ENCODE data around the gene HIP1.

Gene HIP1

DNA sequence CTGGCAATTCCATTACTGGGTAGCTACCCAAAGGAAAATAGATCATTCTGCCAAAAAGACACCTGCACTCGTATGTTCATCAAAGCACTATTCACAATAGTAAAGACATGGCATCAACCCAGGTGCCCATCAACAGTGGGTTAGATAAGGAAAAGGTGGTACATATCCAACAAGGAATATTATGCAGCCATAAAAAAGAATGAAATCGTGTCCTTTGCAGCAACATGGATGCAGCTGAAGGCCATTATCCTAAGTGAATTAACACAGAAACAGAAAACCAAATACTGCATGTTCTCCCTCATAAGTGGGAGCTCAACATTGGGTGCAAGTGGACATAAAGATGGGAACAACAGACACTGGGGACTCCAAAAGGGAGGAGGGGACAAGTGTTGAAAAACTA is 93.2 kb downstream of the HIP1 start:
- no peaks in the 10 kb centered on the region for H3F3A ChIP-seq (ENCODE audit: control insufficient read depth, insufficient read depth)
- peaks cover 17% of the 10 kb centered on the region for H3K27me3 ChIP-seq (ENCODE audit: control insufficient read depth, low read length)
- H3K79me2 ChIP-seq (ENCODE audit: control insufficient read depth, low read length), result no peaks in the 10 kb centered on the region
- no peaks in the 10 kb centered on the region for H3K4me1 ChIP-seq (ENCODE audit: control insufficient read depth, low read length)
- no peaks in the 10 kb centered on the region for H3K9me2 ChIP-seq (replicated peaks; ENCODE audit: control insufficient read depth, low read length)
- no peak overlapping the region for H3K27ac ChIP-seq (ENCODE audit: low read depth, low read length)
- no peak overlapping the region for H3K4me2 ChIP-seq (ENCODE audit: low read length)
- TF ChIP-seq EZH2phosphoT487 (IDR thresholded peaks at IDR 0.05; ENCODE audit: borderline replicate concordance, low read length), result no peak
- TF ChIP-seq, protein P1, sequence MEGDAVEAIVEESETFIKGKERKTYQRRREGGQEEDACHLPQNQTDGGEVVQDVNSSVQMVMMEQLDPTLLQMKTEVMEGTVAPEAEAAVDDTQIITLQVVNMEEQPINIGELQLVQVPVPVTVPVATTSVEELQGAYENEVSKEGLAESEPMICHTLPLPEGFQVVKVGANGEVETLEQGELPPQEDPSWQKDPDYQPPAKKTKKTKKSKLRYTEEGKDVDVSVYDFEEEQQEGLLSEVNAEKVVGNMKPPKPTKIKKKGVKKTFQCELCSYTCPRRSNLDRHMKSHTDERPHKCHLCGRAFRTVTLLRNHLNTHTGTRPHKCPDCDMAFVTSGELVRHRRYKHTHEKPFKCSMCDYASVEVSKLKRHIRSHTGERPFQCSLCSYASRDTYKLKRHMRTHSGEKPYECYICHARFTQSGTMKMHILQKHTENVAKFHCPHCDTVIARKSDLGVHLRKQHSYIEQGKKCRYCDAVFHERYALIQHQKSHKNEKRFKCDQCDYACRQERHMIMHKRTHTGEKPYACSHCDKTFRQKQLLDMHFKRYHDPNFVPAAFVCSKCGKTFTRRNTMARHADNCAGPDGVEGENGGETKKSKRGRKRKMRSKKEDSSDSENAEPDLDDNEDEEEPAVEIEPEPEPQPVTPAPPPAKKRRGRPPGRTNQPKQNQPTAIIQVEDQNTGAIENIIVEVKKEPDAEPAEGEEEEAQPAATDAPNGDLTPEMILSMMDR (IDR thresholded peaks at IDR 0.05; ENCODE audit: low read depth, low read length, poor library complexity, severe bottlenecking), result no peak
- H3K4me3 ChIP-seq (ENCODE audit: low read length), result no peak overlapping the region
- H3K9me3 ChIP-seq (ENCODE audit: control insufficient read depth, insufficient read depth, low read length), result peaks cover 22% of the 10 kb centered on the region
- H3K36me3 ChIP-seq (ENCODE audit: control insufficient read depth, low read length), result no peaks in the 10 kb centered on the region
- H4K20me1 ChIP-seq (ENCODE audit: control insufficient read depth, insufficient read depth, low read depth, low read length), result no peaks in the 10 kb centered on the region

DNA sequence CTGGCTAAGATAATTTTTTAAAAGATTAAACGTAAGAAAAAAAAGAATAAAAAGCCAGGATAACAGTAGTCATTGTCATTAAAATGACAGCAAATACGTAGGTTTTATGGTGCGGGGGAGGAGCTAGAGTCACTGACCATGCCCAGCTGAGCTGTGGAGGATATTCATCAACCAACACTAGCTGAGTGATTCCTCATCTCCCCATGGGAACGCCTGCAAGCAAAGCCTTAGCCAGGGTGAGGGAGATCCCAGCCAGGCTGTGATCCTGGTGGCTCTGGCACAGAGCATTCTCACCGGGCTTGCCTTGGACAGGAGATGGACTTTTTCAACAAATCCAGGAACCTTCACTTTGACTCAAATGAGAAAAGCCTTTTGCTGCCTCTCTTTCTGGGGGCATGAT is 94.2 kb downstream of the HIP1 start:
- Histone ChIP-seq H3F3A (ENCODE audit: control insufficient read depth, insufficient read depth) (no peaks in the 10 kb centered on the region), H3K36me3 (ENCODE audit: control insufficient read depth, low read length) (no peaks in the 10 kb centered on the region), H3K79me2 (ENCODE audit: control insufficient read depth, low read length) (no peaks in the 10 kb centered on the region), H3K27me3 (ENCODE audit: control insufficient read depth, low read length) (peaks cover 15% of the 10 kb centered on the region), H3K4me3 (ENCODE audit: low read length) (no peak overlapping the region), H3K4me2 (ENCODE audit: low read length) (no peak overlapping the region), H3K9me3 (ENCODE audit: control insufficient read depth, insufficient read depth, low read length) (peaks cover 22% of the 10 kb centered on the region), H3K9me2 (replicated peaks; ENCODE audit: control insufficient read depth, low read length) (no peaks in the 10 kb centered on the region), H3K27ac (ENCODE audit: low read depth, low read length) (no peak overlapping the region), H4K20me1 (ENCODE audit: control insufficient read depth, insufficient read depth, low read depth, low read length) (no peaks in the 10 kb centered on the region), H3K4me1 (ENCODE audit: control insufficient read depth, low read length) (peaks cover 4% of the 10 kb centered on the region)
- TF ChIP-seq, protein P1 (IDR thresholded peaks at IDR 0.05; ENCODE audit: low read depth, low read length, poor library complexity, severe bottlenecking), result no peak
- TF ChIP-seq EZH2phosphoT487 (IDR thresholded peaks at IDR 0.05; ENCODE audit: borderline replicate concordance, low read length), result no peak

DNA sequence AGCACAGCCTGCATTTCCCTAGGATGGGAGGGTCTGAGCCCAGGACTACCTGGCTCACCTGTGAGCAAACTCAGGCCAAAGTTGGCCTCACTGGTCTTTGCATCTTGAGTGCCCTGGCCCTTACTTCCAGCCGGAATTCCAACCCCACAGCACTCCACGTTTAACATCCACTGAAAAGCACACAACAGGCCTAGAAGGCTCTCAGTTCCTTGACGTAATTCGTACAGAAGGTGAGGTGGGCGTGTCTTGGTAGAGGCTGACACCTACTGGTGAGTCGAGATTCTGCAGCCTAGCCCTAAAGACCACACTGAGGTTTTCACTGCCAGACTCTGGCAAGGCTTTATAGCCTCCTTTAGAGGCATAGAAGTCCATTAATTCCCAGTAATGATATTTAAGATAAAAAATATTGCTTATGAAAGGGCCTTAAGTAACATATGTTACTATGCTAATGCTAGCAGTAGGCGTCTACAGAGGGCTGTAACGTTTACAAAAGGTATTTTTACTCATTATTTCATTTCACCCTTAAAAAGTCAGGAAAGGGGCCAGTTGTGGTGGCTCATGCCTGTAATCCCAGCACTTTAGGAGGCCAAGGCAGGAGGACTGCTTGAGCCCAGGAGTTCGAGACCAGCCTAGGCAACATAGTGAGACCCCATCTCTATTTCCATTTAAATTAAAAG is 95.8 kb downstream of the HIP1 start:
- TF ChIP-seq, protein P1 (IDR thresholded peaks at IDR 0.05; ENCODE audit: low read depth, low read length, poor library complexity, severe bottlenecking), result peak; percentile 93
- TF ChIP-seq EZH2phosphoT487 (IDR thresholded peaks at IDR 0.05; ENCODE audit: borderline replicate concordance, low read length), result no peak
- peaks cover 26% of the 10 kb centered on the region for H3K27me3 ChIP-seq (ENCODE audit: control insufficient read depth, low read length)
- no peaks in the 10 kb centered on the region for H3K9me2 ChIP-seq (replicated peaks; ENCODE audit: control insufficient read depth, low read length)

More for the DNA sequence above, 95.8 kb downstream of the HIP1 start:
- Histone ChIP-seq H3K27ac (ENCODE audit: low read depth, low read length) (no peak overlapping the region), H3K4me1 (ENCODE audit: control insufficient read depth, low read length) (peaks cover 12% of the 10 kb centered on the region), H3K4me2 (ENCODE audit: low read length) (no peak overlapping the region), H3K9me3 (ENCODE audit: control insufficient read depth, insufficient read depth, low read length) (peaks cover 22% of the 10 kb centered on the region), H3K4me3 (ENCODE audit: low read length) (no peak overlapping the region), H3K36me3 (ENCODE audit: control insufficient read depth, low read length) (no peaks in the 10 kb centered on the region), H3F3A (ENCODE audit: control insufficient read depth, insufficient read depth) (no peaks in the 10 kb centered on the region), H3K79me2 (ENCODE audit: control insufficient read depth, low read length) (no peaks in the 10 kb centered on the region), H4K20me1 (ENCODE audit: control insufficient read depth, insufficient read depth, low read depth, low read length) (no peaks in the 10 kb centered on the region)
